GM18526 (cell line): ENCODE results near the gene SMYD3.

Source experiments
- POLR2A ChIP-seq: IDR thresholded peaks from 3 replicates; pipeline ENCODE4 v1.6.1; 2011; ENCODE audit not compliant: insufficient read length; ENCODE audit errors: extremely low read depth

SMYD3 gene

DNA sequence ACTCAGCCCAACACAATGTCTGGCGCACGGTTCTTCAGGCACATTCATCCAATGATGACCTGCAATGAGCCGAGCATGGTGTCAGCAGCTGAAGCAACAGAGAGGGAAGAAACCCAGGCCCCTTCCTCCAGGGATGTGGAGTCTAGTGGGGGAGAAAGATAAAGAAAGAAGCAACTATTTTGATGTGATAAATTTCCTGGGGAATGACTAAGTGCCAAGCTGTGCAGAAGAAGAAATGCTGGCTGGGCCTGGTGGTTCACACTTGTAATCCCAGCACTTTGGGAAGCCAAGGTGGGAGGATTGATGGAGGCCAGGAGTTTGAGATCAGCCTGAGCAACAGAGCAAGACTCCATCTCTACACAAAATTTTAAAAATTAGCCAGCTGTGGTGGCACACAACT is 790.5 kb downstream of the SMYD3 start:
- no peak for TF ChIP-seq POLR2A

DNA sequence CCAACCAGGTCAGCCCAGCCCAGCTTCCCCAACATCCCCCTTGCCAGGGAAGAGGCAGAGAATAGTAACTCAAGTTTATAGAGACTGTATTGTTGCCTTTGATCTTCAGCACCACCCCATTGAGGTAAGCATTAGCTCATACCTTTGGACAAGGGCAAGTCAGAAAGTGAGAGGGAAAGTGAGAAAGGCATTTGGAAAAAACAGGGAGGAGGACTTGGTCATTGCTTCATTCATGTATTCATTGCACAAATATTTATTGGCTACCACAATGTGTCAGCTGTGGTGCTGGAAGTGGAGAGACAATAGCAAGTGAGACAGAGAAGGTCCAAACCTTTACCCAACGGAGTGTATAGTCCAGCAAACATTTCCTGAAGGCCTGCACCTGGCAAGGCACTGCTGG is 791.1 kb downstream of the SMYD3 start:
- TF ChIP-seq POLR2A, result no peak

DNA sequence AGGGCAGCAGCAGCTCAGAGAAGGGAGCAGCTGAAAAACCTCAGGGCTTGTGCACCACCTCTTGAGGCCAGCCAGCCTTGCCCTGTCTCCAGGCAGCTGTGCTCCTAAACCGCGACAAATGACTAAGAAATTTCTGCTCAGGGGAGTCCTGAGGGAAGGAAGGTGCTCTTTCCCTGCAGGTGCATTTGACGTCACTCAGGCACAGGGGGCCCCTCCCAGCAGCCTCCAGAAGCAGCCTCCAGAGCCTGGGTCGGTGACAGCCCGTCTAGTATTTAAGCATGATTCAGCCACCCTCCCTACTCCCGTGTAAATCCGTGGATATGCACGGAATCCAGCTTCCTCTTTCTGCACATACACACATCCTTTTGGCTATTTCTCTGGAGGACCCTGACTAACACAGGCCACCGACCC is 791.8 kb downstream of the SMYD3 start:
- no peak for TF ChIP-seq POLR2A

GRCh38 chr1:245710961-245711903 is 795.8 kb downstream of the SMYD3 start:
- TF ChIP-seq POLR2A, result no peak

- no peak for TF ChIP-seq POLR2A
Measured at GRCh38 chr1:245707941-245708340, 799.1 kb downstream of the SMYD3 start.

- no peak for TF ChIP-seq POLR2A
Measured at GRCh38 chr1:245704765-245705164, 802.3 kb downstream of the SMYD3 start.

- TF ChIP-seq POLR2A, result no peak
Measured at GRCh38 chr1:245704341-245704740, 802.7 kb downstream of the SMYD3 start.

- no peak for TF ChIP-seq POLR2A
Measured at GRCh38 chr1:245702346-245702745, 804.7 kb downstream of the SMYD3 start.

DNA sequence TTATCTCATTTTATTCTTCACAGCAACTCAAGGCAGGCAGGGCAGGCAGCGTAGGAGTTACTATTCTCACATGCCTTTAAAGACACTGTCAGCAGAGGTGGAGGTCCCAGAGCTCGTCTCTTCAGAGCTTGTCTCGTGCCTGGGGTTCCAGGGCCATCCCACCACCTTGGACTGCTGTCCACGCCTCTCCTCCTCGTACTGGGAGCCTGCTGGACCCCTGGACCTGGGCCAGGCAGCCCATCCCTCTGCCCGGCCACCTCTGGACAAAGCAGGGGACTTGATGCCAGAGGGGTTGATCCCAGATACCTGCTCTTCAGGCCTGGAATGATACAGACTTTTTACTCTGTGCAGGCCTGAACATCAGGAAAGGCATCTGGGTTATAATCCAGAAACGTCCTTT is 805.4 kb downstream of the SMYD3 start:
- TF ChIP-seq POLR2A, result no peak

DNA sequence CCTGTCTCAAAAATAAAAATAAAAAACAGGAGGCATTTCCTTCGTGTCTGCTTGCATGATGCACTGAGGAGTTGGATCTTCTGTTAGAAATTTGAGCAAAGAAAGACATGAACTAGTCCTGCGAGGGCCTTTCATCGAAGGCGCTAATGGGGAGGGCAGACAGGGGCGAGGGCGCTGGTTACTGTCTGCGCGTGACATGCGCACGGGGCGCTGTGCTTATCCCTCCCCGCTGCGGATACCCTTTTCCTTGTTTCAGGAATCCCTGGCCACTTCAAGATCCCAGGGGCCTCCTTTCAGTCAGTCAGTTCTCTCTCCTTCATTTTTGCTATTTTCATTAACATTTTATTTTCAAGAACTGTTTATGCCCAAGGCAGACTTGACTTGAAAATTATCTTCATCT is 806.4 kb downstream of the SMYD3 start:
- no peak for TF ChIP-seq POLR2A
